Activated naive CD4-positive, alpha-beta T cell treated with anti-CD3 and anti-CD28 coated beads, Interleukin-2, amount 10 ng/mL, durations not matched to agents 7 days and 5 days (primary cell): ENCODE measurements around the gene CD99.
A peak's percentile ranks its signal among the peaks of the same experiment; 100 is the strongest.

Experiments
- CTCF ChIA-PET: fragments of 350-600 bp; sonication (Branson Sonifier 250); formaldehyde crosslinking; loops from one replicate; lab custom pipeline; 2021; ENCODE audit warnings: antibody characterized with exemption; lab: Charles Lee
- DNase-seq: peaks from one replicate; pipeline ENCODE4 v3.0.0-alpha.2; 2020
- H3K27ac Mint-ChIP-seq: one replicate; pipeline ENCODE4 v1.8.0; 2021; ENCODE audit warnings: mild to moderate bottlenecking, moderate library complexity, mixed read lengths
- H3K27me3 Mint-ChIP-seq: one replicate; pipeline ENCODE4 v1.8.0; 2021; ENCODE audit warnings: mild to moderate bottlenecking, mixed read lengths
- H3K36me3 Mint-ChIP-seq: one replicate; pipeline ENCODE4 v1.8.0; 2021; ENCODE audit warnings: mixed read lengths
- H3K4me1 Mint-ChIP-seq: one replicate; pipeline ENCODE4 v1.8.0; 2021; ENCODE audit warnings: mixed read lengths
- H3K4me3 Mint-ChIP-seq: one replicate; pipeline ENCODE4 v1.8.0; 2021; ENCODE audit warnings: mild to moderate bottlenecking, moderate library complexity, mixed read lengths
- H3K9me3 Mint-ChIP-seq: one replicate; pipeline ENCODE4 v1.8.0; 2021; ENCODE audit warnings: mixed read lengths

CD99 gene

DNA sequence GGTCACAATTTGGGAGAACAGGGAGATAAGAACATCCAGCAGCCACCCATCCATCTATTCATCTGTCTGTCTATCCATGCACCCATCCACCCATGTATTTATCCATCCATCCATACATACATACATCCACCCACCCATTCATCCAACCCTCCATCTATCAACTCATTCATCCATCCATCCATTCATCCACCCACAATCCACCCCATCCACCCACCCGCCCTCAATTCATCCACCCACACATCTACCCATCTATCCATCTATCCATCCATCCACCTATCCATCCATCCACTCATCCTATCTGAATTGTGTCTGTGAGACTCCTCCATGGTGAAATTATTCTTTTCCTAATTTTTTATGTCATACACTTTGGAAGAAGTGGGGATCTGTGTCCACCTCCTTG is 6.8 kb upstream of the CD99 start:
- peaks cover 18% of the 10 kb centered on the region for H3K27me3 Mint-ChIP-seq
- peak overlapping the region; percentile 47 for H3K27ac Mint-ChIP-seq
- CTCF ChIA-PET = no interaction called here
- no peaks in the 10 kb centered on the region for H3K36me3 Mint-ChIP-seq
- no peak overlapping the region for H3K4me3 Mint-ChIP-seq
- no peaks in the 10 kb centered on the region for H3K9me3 Mint-ChIP-seq
- no peak for DNase-seq
- no peaks in the 10 kb centered on the region for H3K4me1 Mint-ChIP-seq

- H3K27me3 Mint-ChIP-seq = peaks cover 25% of the 10 kb centered on the region
- CTCF ChIA-PET = no interaction called here
- no peak for DNase-seq
- no peaks in the 10 kb centered on the region for H3K9me3 Mint-ChIP-seq
- no peaks in the 10 kb centered on the region for H3K36me3 Mint-ChIP-seq
- H3K4me3 Mint-ChIP-seq = no peak overlapping the region
- no peak overlapping the region for H3K27ac Mint-ChIP-seq
- peaks cover 3% of the 10 kb centered on the region for H3K4me1 Mint-ChIP-seq
Observed at GRCh38 chrX:2685886-2686285, 5.2 kb upstream of the CD99 start.

DNA sequence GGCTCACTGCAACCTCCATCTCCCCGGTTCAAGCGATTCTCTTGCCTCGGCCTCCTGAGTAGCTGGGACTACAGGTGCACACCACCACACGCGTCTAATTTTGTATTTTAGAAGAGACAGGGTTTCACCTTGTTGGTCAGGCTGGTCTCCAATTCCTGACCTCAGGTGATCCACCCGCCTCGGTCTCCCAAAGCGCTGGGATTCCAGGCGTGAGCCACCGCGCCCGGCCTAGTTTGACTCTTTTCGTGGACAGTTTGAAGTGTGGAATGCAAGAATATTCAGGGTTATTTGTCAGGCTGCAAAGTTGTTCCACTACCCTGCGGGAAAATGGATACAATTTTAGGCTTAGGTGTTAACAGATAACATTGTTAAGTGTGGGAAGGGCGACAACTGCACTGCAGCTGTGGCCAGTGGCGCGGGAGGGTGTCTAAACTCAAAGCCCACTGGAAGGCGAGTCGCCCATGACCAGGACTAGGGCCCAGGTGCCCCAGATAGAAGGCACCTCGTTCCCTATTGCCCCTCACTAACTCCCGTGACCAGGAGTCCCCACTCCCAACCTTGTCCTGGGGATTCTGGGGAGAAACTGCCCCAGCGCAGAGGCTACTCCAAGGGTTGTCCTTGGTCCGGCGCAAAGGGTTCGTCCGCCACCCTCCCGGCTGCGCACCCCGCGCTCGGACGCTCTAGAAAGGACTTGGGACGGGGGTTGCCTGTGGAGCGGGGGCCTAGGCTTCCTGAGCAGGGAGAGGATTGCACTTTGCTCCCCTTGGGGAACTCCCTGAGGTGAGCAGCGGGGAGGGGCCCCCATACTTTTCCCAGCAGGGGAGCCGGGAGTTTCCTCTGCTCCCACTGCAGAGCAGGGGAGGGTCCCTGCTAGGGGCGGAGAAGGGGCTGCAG is 1.1 kb upstream of the CD99 start:
- CTCF ChIA-PET = no interaction called here
- H3K27ac Mint-ChIP-seq = no peak overlapping the region
- H3K9me3 Mint-ChIP-seq = no peaks in the 10 kb centered on the region
- H3K4me1 Mint-ChIP-seq = peaks cover 27% of the 10 kb centered on the region
- peak overlapping the region; percentile 68 for H3K4me3 Mint-ChIP-seq
- peaks cover 29% of the 10 kb centered on the region for H3K36me3 Mint-ChIP-seq
- DNase-seq = peak; percentile 35
- H3K27me3 Mint-ChIP-seq = peaks cover 25% of the 10 kb centered on the region

DNA sequence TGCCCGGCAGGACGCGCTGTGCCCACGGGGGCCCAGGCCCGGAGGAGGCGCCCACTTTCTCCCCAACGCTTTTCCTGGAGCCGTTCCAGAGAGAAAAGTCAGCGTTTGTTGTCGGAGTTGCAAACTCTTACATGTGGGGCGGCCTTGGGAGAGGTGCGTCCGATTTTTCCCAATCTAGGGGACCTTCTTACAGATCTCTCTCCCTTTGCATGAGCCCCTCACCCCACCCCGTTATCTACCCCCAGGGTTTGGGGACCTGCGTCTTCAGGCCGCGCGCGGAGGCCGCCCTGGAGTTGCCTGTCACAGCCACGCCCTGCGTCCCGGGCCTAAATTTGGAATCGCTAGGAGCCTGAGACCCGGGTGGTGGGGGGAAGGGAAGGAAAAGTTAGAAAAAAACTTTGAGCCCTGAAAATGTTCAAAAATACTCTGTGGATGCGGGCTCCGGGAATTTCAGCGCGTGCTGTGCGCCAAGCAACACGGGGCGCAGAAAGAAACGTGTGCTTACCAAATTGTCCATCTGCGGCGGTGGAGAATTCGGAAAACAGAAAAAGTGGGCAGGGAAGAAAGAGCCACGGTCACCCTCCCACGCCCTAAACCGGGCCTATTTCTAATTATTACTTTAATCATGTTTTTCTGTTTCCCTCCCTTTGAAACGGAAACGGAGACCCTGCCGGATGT is 587 bp downstream of the CD99 start:
- CTCF ChIA-PET = no interaction called here
- H3K9me3 Mint-ChIP-seq = no peaks in the 10 kb centered on the region
- peaks cover 40% of the 10 kb centered on the region for H3K36me3 Mint-ChIP-seq
- H3K4me1 Mint-ChIP-seq = peaks cover 43% of the 10 kb centered on the region
- peak; percentile 50 for DNase-seq
- H3K27ac Mint-ChIP-seq = peak overlapping the region; percentile 94
- H3K27me3 Mint-ChIP-seq = peaks cover 25% of the 10 kb centered on the region
- peak overlapping the region; percentile 95 for H3K4me3 Mint-ChIP-seq

DNA sequence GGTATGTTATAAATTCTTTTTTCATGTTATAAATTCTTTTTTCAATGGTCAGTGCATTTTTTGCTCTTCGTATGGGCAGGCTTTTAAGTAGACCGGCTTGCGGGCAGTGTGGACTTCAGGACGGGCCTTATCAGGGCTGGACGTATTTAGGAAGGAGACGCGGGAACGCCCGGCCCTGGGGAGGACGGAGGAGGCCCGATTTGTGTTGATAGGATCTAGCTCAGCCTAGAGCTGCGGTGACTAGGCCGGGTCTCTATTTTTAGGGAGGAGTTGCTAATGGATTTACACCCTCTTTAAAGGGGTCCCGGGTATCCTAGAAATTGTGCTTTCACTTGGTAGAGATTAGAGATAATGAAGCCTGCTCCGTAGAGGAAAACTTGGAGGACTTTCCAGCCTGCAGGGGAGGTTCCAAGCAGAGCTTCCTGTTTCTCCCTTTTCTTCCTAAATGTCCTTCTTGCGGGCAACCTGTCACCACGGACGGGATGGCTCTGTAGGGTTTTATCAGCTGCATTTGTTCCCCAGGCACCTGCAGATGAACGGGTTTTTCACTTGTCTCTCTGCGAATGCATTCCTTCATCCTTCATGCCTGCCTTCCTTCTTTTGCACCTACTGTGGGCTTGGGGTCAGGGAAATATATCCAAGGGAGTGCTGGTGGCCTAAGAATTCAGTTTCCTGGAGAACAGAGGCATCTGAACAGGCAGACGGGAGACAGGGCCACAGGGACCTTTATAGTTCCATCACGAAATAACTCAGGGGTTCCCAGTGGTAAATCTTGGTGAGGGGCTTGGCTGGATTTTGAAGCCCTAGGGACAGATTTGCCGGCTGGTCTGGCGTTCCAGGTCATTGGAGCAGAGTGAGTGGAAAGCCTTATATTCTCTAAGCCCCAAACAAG is 1.4 kb downstream of the CD99 start:
- CTCF ChIA-PET = no interaction called here
- Mint-ChIP-seq H3K27ac (peak overlapping the region; percentile 94), H3K4me1 (peaks cover 51% of the 10 kb centered on the region), H3K4me3 (peak overlapping the region; percentile 95), H3K36me3 (peaks cover 43% of the 10 kb centered on the region), H3K27me3 (peaks cover 17% of the 10 kb centered on the region), H3K9me3 (no peaks in the 10 kb centered on the region)
- DNase-seq = peak; percentile 44

DNA sequence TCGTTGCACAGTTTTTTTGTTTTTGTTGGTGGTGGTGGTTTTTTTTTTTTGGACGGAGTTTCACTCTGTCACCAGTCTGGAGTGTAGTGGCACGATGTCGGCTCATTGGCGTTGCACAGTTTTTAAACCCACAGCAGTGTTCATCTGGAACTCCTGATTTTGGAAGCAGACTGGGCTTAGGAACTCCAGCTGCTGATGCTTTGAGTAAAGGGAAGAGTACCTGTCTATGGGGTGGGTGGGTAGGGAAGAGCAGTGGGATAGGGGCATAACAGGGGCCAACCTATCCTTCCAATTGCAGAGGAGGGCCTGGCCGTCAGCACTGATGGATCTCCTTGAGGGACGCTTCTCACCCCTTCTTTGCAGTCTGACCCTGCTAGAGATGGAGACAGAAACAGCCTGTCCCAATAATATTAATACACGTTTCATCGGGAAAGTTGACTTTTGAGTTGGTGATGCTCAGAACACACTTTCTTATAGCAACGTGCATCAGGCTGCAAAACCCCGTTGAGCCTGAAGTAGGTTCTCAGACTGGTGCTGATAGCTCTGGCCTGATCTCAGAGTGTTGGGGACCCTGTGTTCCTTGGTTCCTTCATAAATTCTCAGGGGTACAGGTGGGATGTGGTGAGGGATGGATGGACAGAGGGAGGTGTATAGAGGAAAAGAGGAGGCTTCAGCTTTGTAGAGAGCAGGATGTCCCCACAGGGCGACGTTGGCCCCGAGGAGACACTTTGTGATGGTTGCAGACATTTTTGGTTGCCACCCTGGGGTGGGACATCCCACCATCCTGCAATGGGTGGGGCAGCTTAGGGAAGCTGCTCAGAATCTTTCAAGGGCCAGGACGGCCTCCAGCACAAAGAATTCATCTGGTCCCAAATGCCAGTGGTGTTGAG is 2.3 kb downstream of the CD99 start:
- CTCF ChIA-PET = no interaction called here
- H3K27me3 Mint-ChIP-seq = peaks cover 11% of the 10 kb centered on the region
- H3K36me3 Mint-ChIP-seq = peaks cover 50% of the 10 kb centered on the region
- peak overlapping the region; percentile 94 for H3K27ac Mint-ChIP-seq
- H3K4me3 Mint-ChIP-seq = peak overlapping the region; percentile 95
- DNase-seq = no peak
- peaks cover 60% of the 10 kb centered on the region for H3K4me1 Mint-ChIP-seq
- H3K9me3 Mint-ChIP-seq = no peaks in the 10 kb centered on the region

DNA sequence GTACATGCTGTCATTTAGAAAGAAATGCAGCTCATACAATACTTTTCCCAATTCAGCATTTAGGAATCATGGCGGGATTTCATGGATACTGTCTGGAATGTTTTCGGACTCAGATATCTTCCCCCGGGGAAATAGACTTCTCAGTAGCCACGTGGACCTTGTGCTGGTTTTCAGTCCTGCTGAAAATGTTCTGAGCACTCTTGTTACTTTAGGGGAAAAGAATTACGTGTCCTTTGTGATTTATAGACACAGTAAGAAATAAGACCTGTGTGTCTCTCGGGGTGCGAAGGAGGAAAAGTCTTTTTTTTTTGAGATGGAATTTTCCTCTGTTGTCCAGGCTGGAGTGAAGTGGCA is 3.8 kb downstream of the CD99 start:
- H3K36me3 Mint-ChIP-seq = peaks cover 62% of the 10 kb centered on the region
- peak overlapping the region; percentile 94 for H3K27ac Mint-ChIP-seq
- H3K4me1 Mint-ChIP-seq = peaks cover 74% of the 10 kb centered on the region
- H3K9me3 Mint-ChIP-seq = no peaks in the 10 kb centered on the region
- DNase-seq = no peak
- H3K27me3 Mint-ChIP-seq = peaks cover under 1% of the 10 kb centered on the region
- CTCF ChIA-PET = no interaction called here
- H3K4me3 Mint-ChIP-seq = peak overlapping the region; percentile 95

GRCh38 chrX:2696698-2697215 is 5.7 kb downstream of the CD99 start:
- CTCF ChIA-PET = no interaction called here
- H3K4me3 Mint-ChIP-seq = peak overlapping the region; percentile 43
- peak; percentile 62 for DNase-seq
- peaks cover 4% of the 10 kb centered on the region for H3K9me3 Mint-ChIP-seq
- H3K4me1 Mint-ChIP-seq = peaks cover 89% of the 10 kb centered on the region
- H3K27me3 Mint-ChIP-seq = no peaks in the 10 kb centered on the region
- peaks cover 80% of the 10 kb centered on the region for H3K36me3 Mint-ChIP-seq
- H3K27ac Mint-ChIP-seq = peak overlapping the region; percentile 88

GRCh38 chrX:2697306-2697705 is 6.2 kb downstream of the CD99 start:
- DNase-seq = no peak
- Mint-ChIP-seq H3K4me3 (peak overlapping the region; percentile 43), H3K27me3 (no peaks in the 10 kb centered on the region), H3K4me1 (peaks cover 95% of the 10 kb centered on the region), H3K27ac (peak overlapping the region; percentile 88), H3K36me3 (peaks cover 79% of the 10 kb centered on the region), H3K9me3 (peaks cover 4% of the 10 kb centered on the region)
- CTCF ChIA-PET = no interaction called here

DNA sequence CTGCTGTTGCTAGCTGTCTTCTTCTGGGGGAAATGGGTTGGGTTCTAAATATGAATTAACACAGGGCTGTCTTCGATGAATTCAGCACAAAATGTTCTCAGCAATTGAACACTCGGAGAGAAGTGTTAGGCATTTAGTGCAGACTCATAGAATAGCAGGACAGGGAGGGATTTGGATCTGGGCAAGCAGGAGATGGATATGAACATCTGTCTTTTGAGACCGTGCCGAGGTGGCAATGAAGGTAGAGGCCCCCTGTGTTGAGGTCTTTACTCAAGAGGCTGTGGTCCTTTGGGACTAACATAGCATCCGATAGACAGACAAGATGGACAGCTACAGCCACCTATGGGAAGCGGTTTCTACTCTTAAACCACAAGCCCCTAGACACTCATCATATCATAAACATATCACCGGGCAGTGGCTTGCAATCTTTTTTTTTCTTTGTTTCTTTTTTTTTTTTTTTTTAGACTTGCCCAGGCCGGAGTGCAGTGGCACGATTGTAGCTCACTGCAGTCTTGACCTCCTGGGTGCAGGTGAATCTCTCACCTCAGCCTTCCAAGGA is 6.7 kb downstream of the CD99 start:
- peaks cover 4% of the 10 kb centered on the region for H3K9me3 Mint-ChIP-seq
- H3K27me3 Mint-ChIP-seq = no peaks in the 10 kb centered on the region
- peak overlapping the region; percentile 43 for H3K4me3 Mint-ChIP-seq
- CTCF ChIA-PET = no interaction called here
- peak overlapping the region; percentile 88 for H3K27ac Mint-ChIP-seq
- H3K36me3 Mint-ChIP-seq = peaks cover 77% of the 10 kb centered on the region
- H3K4me1 Mint-ChIP-seq = peaks cover 98% of the 10 kb centered on the region
- DNase-seq = no peak

DNA sequence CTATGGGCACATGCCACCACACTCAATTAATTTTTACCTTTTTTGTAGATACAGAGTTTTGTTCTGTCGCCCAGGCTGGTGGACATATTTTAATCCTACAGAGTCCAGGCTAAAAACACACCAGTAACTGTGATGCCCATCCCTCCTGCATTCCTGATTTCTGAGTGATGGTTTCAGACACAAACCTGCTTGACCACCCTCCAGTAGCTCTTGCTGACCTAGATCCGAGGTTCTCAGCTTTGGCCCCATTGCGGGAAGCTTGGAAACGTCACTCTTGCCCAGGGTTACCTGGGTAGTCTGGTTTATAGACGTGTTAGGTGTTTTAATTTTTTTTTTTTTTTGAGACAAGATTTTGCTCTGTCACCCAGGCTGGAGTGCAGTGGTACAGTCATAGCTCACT is 7.5 kb downstream of the CD99 start:
- no peak for DNase-seq
- H3K27me3 Mint-ChIP-seq = no peaks in the 10 kb centered on the region
- peak overlapping the region; percentile 43 for H3K4me3 Mint-ChIP-seq
- H3K36me3 Mint-ChIP-seq = peaks cover 76% of the 10 kb centered on the region
- H3K27ac Mint-ChIP-seq = peak overlapping the region; percentile 82
- CTCF ChIA-PET = no interaction called here
- H3K9me3 Mint-ChIP-seq = peaks cover 4% of the 10 kb centered on the region
- H3K4me1 Mint-ChIP-seq = peaks cover 98% of the 10 kb centered on the region

- Mint-ChIP-seq H3K4me3 (no peak overlapping the region), H3K4me1 (peaks cover 98% of the 10 kb centered on the region), H3K9me3 (peaks cover 4% of the 10 kb centered on the region), H3K36me3 (peaks cover 72% of the 10 kb centered on the region), H3K27ac (peak overlapping the region; percentile 69), H3K27me3 (no peaks in the 10 kb centered on the region)
- no peak for DNase-seq
- CTCF ChIA-PET = no interaction called here
Observed at GRCh38 chrX:2699959-2700358, 8.9 kb downstream of the CD99 start.
